Left colon (tissue), 2 donors: ENCODE measurements around the gene AMH. TPM values are rescaled to one million over a fixed set of nuclear protein-coding genes. Genes with fewer than 3 reads are reported as not detected.
"Not testable (repeated sequence)": the region's sequence is repeated elsewhere in the genome, so short reads cannot be mapped to it uniquely, and the experiment has no call there.

Experiments used
- ATAC-seq: fragments of 200-7000 bp; cut with Tn5 transposase; one replicate; pipeline ENCODE4 v1.9.1; 2020; ENCODE audit warnings: mild to moderate bottlenecking, moderate library complexity
- DNase-seq, 2 donors: peaks; one replicate each; pipeline ENCODE4 v3.0.0-alpha.2; 2020
- intact Hi-C, 2 donors: fragments of 100-400 bp; cut with DNase I in 1 of 2; cut with micrococcal nuclease in 1 of 2; formaldehyde crosslinking; loops; one replicate each; pipeline versions ENCODE4 v1.11.2 to v1.14.0; 2022; cut with DNase I, micrococcal nuclease
- total RNA-seq, 2 donors: library from RNA; stranded (reverse); fragmentation: NEBNext Ultra II Directional; extraction: Animal tissue kit (Norgen Biotek cat#: 25700); gene quantifications; one replicate each; pipeline ENCODE4 v1.2.1, GENCODE V29; 2021
- donor health status: DM: no; HTN: no; CAD: no.
- donor health status: DM: yes; HTN: yes; CAD: no.

The AMH gene
- total RNA-seq, 2 donors from 2014 or later, result 1.6 to 1.7 TPM

GRCh38 chr19:2273356-2274184 lies 24.4 kb downstream of the AMH start:
- ATAC-seq (peak; percentile 21), DNase-seq (peak; percentile 68 to 81)
- intact Hi-C loops, result loop anchor here (5.0 to 10.0 kb wide), 2 partner anchors 116 to 121 kb away; no protein-coding TSS in a partner anchor

GRCh38 chr19:2274185-2274711 lies 25.1 kb downstream of the AMH start:
- ATAC-seq, result no peak
- intact Hi-C loops, result loop anchor here (5.0 to 10.0 kb wide), 2 partner anchors 117 to 121 kb away; no protein-coding TSS in a partner anchor
- DNase-seq, result no peak

- ATAC-seq, result peak; percentile 36
- intact Hi-C loops, result loop anchor here (5.0 to 10.0 kb wide), 2 partner anchors 118 to 120 kb away; no protein-coding TSS in a partner anchor
- peak; percentile 68 to 79 for DNase-seq
These were observed 25.9 kb downstream of the AMH start for GRCh38 chr19:2274931-2275535.

DNA sequence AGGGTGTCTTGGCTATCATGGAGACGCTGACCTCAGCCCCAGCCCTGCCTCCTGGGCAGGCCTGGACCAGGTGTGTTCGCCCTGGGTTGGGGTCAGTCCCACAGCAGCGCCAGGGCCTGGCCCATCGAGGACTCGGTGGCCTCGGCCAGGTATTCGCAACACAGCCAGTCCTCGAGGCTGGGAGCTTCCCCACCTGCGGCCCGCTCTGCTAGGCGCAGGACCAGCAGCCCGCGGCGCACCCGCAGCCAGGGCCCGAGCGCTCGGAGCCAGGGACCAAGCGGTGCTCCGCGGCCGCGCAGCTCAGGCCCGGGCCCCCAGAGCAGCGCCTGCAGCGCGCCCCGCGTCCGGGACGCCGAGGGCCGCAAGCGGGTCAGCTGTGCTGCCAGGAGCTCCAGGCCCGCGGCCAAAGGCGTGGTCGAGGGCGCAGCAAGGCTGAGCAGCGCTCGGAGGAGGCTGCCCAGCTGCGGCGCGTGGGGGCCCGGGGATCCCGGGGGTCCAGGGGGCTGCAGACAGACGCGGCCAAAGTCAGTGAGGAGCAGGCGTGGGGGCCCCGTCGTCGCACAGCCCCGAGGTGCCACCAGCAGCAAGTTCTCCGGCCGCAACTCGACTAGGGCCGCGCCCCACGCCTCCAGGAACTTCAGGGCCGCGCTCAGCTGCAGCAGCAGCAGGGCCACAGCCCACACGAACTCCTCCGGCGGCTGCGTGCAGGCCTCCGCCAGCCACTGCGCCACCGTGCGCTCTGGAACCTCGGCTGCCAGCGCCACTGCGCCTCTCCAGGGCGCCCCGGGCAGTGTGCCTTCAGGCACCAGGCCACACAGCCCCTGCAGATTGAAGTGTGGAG lies 26.7 kb downstream of the AMH start:
- ATAC-seq (peak; percentile 62), DNase-seq (peak in 1 of 2 donors; percentile 73)
- intact Hi-C loops, result loop anchor here in 1 of 2 donors (10.0 kb wide), 1 partner anchor 119 kb away; no protein-coding TSS in a partner anchor

GRCh38 chr19:2276429-2276986 lies 27.4 kb downstream of the AMH start:
- intact Hi-C loops, result loop anchor here in 1 of 2 donors (10.0 kb wide), 1 partner anchor 118 kb away; no protein-coding TSS in a partner anchor
- no peak for DNase-seq
- no peak for ATAC-seq

DNA sequence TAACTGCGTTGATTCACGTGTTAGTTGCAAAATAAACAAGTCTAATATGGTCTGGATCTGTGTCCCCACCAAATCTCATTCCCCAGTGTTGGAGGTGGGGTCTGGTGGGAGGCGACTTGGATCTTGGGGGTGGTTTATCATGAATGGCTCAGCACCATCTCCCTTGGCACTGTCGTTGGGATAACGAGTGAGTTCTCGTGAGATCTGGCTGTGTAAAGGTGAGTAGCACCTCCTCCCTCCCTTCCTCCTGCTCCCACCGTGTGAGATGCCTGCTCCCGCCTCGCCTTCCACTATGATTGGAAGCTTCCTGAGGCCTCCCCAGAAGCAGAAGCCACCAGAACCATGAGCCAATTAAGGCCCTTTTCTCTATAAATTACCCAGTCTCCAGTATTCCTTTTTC lies 28.0 kb downstream of the AMH start:
- DNase-seq (no peak), ATAC-seq (no peak)
- intact Hi-C loops, result loop anchor here in 1 of 2 donors (10.0 kb wide), 1 partner anchor 118 kb away; no protein-coding TSS in a partner anchor

GRCh38 chr19:2278459-2279158 lies 29.5 kb downstream of the AMH start:
- peak; percentile 69 to 73 for DNase-seq

GRCh38 chr19:2280633-2281264 lies 31.6 kb downstream of the AMH start:
- intact Hi-C loops, result loop anchor here in 1 of 2 donors (5.0 kb wide), 1 partner anchor 37 kb away; no protein-coding TSS in a partner anchor
- DNase-seq (no peak), ATAC-seq (no peak)

More at GRCh38 chr19:2278459-2279158, 29.5 kb downstream of the AMH start:
- peak; percentile 60 for ATAC-seq
- intact Hi-C loops, result loop anchor here in 1 of 2 donors (10.0 kb wide), 1 partner anchor 116 kb away; no protein-coding TSS in a partner anchor

GRCh38 chr19:2281265-2282061 lies 32.3 kb downstream of the AMH start:
- intact Hi-C loops, result loop anchor here in 1 of 2 donors (5.0 kb wide), 1 partner anchor 36 kb away; no protein-coding TSS in a partner anchor
- DNase-seq, ATAC-seq: not testable (repeated sequence)

DNA sequence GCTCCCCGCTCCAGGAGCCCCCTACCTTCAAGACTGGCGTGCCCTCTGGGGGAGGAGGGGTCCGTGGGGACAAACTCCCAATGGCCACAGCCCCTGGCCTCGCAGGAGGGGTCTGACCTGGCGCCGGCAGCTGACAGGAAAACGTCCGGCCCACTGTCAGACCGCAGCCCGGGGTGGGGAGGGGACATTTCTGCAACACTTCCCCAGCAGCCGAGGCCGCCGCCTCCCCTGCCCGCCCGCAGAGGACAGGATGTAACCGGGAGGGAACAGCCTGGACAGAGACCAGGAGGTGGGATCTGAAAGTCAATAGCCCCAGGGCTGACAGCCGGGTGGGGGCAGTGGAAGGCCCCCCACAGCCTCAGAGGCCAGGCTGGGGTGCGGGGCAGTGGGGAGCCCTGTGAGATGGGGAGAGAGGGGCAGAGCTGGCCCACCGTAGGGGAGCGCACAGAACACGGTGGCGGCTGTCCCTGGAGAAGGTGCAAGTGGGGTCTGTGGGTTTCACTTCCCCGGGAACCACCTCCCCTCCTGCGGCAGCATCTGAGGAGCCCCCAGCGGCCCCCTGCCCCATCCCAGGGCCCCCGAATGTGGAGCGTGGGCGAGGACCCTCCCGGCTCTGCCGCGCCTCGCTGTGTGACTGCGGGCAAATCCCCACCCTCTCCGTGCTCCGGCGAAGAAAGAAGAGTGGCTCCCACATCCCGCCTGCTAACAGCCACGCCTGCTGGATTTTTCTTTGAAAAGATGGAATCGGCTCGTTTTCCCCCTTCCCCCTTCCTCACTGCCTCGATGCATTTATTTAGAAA lies 33.1 kb downstream of the AMH start, which contains the start of gene PEAK3:
TSS of gene PEAK3 (minus strand) at position 114 of the 800 bp plus-strand sequence. CDS start 1,244 bp downstream, outside the sequence.
- DNase-seq, result peak; percentile 72 to 75
- intact Hi-C loops, result loop anchor here in 1 of 2 donors (5.0 kb wide), 1 partner anchor 35 kb away; no protein-coding TSS in a partner anchor
- ATAC-seq, result no peak

DNA sequence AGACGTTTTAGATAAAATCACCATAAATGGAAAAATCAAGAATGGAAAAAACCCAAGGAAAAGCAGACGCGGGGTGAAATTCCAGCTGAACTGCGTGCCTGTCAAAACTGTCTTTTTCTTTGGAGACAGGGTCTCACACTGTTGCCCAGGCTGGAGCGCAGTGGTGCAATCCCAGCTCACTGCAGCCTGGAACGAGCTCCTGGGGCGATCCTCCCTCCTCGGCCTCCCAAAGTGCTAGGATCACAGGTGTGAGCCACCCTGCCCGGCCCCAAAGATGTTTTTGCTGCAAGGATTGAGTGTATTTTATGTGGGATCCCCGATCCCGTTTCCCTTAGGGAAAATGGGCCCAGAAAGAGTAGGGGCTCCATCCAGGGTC lies 33.7 kb downstream of the AMH start:
- ATAC-seq (no peak), DNase-seq (no peak)
- intact Hi-C loops, result loop anchor here in 1 of 2 donors (5.0 kb wide), 1 partner anchor 34 kb away; no protein-coding TSS in a partner anchor

DNA sequence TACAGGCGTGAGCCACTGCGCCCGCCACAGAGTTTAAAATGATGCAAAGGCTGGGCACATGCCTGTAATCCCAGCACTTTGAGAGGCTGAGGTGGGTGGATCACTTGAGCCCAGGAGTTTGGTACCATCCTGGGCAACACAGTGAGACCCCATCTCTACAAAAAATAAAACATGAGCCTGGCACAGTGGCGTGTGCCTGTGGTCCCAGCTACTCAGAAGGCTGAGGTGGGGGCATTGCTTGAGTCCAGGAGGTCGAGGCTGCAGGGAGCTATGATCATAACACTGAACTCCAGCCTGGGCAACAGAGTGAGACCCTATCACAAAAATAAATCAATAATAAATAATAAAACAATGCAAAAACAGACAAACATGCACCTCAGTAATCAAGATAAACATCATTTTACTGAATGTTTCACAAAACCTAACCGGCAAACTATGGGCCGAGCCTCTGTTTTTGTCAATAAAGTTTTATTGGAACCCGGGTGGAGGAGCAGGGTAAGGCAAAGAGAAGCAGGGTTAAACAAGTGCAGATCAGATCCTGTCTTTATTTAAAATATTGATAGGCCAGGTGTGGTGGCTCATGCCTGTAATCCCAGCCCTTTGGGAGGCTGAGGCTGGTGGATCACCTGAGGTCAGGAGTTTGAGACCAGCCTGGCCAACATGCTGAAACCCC lies 34.8 kb downstream of the AMH start:
- intact Hi-C loops, result loop anchor here in 1 of 2 donors (5.0 kb wide), 1 partner anchor 33 kb away; no protein-coding TSS in a partner anchor
- ATAC-seq (no peak), DNase-seq (no peak)

DNA sequence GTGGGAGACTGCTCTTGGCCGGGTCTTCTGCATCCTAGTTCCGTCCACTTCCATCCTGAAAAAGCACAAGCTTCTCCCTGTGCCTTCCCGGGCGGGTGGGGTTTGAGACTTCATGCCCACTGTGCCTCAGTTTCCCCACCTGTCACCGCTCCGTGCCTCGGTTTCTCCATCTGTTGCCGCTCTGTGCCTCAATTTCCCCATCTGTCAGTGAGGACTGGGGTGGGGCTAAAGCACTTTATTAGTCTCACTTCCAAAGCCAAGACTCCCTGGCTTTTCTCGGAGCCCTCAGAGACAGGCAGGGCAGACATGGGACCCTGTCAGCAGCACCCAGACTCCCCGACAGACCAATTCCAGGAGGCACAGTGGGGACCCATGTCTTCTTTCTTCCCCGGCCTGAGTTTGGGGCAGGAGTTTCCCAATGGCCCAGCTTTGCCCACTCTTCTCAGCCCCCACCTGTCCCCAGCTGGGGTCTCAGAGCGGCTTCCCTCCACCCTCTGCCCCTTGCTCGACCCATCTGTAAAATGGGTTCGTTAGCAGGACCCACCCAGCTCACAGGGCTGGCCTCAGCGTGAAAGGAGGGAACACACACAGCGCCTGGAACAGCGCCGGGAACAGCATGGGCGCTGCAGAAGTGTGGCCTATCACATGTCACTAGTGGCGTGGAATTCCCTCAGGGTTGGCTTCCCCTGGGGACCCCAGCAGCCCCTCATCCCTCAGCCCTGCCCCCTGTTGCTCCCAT lies 37.4 kb downstream of the AMH start:
- intact Hi-C loops, result no loop called here
- ATAC-seq (no peak), DNase-seq (peak in 1 of 2 donors; percentile 1)
